GM18508 (cell line): ENCODE measurements around the gene CEMIP.

Source experiments
- ATAC-seq: cut with Tn5 transposase; IDR thresholded peaks from one replicate; pipeline ENCODE4 v1.9.1; 2021; ENCODE audit warnings: moderate number of reproducible peaks; ENCODE audit not compliant: insufficient read depth, unreplicated experiment

Gene CEMIP

DNA sequence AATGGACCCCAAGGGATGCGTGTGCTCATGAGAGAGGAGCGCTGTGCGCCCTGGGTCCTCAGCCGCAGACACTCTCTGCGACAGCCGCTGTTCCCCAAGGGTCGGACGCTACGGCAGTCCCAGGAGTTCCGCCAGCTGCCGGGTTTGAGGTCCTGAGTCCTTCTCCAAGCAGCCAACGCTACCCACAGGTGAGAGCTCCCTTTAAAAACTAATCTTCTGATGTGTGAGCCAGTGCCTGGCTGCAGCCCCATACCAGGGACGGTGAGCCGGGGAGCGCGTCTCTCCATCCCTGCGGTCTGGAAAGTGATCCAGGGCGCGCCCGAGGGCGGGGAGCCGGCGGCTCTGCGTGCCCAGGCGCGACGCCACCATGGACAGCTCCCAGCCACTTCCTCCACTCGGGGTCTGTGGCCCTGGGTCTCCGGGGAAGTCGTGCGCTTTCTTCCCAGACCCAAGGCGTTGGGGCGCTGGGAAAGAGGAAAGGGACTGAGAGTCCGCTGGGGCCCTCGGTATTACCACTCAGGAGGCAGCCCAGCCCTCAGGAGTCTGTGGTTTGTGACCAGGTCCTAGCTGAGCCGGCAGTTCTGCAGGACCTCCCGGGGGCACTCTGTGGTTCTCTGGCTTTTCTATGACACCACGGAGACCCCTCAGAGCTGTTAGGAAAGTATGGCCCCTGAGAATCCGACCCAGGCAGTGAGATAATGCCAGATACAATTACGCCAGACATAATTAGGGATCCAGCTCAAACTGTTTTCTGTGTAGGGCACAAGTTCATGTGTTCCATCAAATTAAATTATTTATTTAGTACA, 1.4 kb downstream of the CEMIP start:
- ATAC-seq, result no peak

- no peak for ATAC-seq
Measured at GRCh38 chr15:80783260-80783659, 4.1 kb downstream of the CEMIP start.

GRCh38 chr15:80785335-80785734, 6.2 kb downstream of the CEMIP start:
- no peak for ATAC-seq

DNA sequence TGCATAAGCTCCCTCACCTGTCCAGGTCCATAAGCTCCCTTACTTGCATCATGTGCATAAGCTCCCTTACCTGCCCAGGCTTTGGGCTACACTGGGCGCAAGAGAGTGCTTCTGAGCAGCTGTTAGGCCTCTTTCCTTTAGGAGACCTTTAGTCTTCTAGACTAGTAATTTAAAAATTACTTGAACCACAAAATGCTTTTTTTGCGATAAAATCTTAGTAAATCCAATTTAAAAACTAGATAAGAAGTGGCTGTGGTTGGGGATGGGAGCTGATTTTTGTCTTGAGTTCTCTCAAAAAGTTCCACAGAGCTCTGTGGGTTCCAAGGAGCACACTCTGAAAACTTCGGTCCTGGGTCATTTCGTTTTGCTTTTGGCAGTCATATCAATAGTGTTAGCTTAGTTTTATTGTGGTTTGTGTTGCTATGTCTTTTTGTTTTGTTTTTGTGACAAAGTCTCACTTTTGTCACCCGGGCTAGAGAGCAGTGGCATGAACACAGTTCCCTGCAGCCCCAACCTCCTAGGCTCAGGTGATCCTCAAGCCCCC, 6.7 kb downstream of the CEMIP start:
- ATAC-seq, result no peak

DNA sequence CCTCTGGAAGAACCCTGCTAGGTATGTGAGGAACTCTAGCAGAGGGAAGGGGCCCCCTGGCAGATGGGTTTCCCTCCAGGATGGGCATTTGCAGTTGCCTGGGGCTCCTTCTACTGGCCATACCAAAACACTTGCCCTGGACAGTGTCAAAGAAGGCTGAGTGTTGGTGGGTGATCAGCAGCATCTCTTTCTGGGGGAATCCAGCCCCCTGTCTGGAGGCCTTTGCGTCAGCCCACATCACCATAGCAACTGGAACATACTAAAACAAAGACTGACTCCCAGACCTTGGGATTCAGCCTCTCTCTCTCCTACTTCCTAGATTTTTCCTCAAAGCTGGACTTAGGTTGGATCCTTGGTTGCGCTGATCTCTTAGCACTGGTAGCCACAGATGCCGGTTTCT, 8.1 kb downstream of the CEMIP start:
- no peak for ATAC-seq

DNA sequence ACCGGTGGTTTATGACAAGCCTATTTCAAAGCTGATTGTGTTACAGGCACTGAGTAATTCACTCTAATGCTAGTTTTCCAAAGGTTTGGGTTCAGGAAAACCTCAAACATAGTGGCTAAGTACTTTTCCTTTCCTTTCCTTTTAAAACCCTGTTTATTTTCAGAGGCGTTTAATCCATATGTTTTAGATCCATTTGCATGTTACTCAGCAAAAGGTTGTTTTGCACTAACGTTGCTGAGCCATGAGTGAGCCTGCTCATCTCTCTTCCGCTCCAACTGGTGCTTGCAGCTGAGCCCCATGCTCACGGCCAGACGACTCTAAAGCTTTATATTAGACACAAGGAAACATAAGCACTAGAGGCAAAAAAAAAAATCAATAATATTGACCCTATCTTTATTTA, 9.4 kb downstream of the CEMIP start:
- no peak for ATAC-seq

DNA sequence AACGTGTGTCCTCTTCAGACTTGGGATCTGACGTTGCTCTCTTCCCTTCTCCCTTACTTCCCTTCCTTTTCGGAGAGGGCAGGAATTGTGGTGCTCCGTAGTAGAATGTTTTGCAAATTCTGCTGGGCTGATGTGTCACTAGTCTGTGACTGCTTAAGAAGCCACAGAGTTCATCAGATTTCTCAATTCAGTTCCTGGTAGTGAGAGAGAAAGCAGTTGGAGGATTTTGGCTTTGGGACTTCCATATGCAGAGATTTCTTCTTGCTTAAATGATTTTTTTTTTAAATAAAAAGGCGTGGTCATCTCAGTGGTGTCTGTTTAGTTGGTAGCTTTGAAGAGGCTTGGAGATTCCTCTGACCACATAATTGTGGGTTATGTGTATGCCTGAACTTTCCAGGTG, 10.1 kb downstream of the CEMIP start:
- ATAC-seq, result no peak

DNA sequence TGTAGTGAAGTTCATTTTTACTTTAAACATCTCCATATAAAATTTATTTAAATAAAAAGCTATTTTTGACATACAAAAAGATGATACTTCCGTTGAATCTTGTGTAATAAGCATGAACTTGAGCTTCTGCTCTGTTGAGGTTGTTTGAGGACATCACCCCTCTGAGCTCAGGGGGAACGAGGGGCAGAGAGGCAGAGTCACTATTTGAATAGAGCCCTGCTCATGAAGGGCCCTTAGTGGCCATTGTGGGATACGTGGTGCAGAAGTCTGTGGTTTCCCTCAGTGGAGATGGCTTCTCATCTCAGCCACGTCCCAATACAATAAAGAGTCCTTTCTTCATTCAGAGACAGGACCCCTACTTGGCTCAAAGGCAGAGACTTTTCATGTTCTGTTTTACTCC, 10.6 kb downstream of the CEMIP start:
- no peak for ATAC-seq

- no peak for ATAC-seq
Measured at GRCh38 chr15:80790236-80790635, 11.1 kb downstream of the CEMIP start.

- no peak for ATAC-seq
Measured at GRCh38 chr15:80791004-80791403, 11.8 kb downstream of the CEMIP start.

DNA sequence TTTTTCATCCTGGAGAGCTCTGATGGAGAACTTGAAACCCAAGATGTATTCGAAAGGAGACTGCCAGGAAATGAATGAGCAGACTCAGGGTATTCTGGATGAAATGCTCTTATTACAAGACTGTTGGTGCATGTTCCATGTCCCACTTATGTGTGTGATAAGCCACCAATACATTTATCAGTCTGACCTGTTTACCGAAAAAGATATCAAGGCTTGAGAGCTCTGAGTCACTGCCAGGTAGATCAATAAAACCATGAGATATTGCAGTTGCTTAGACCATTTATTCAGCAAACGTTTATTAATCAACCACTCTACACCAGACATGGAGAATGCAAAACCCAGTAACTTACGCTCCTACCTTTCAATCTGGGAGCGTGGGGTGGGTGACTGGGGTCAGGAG, 17.2 kb downstream of the CEMIP start:
- ATAC-seq, result no peak

GRCh38 chr15:80798911-80799310, 19.7 kb downstream of the CEMIP start:
- ATAC-seq, result no peak

- no peak for ATAC-seq
Measured at GRCh38 chr15:80800067-80800466, 20.9 kb downstream of the CEMIP start.

DNA sequence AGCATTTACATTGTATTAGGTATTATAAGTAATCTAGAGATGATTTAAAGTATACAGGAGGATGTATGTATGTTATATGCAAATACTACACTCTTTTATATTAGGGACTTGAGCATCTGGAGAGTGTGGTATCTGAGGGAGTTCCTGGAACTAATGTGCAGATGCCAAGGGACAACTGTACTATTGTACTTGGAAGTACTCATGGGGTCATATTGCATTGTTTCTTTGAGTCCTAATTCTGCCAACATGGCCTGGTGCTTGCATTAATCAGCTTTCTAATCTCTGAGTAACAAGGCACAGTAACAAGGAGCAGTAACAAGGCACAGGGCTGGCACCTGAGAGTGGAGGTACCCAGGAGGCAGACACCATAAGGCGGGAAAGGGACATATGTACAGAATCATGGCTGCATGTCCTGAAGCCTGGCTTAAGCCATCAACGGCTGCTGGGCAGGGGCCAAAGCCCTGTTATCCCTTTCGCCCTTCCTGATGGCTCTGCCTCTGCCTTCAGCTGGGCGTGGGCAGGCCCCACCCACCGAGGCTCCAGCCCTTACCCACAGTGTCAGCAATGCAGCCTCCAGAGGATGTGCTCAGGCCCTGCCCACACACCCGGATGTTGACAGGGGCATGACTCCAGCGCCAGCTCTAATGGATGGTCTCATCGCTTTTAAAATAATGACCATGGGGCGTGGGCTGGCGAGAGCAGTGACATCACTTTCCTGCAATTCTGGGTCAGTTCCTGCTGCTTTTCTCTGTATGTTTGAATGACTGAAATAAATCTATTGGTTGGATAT, 22.9 kb downstream of the CEMIP start:
- ATAC-seq, result no peak

DNA sequence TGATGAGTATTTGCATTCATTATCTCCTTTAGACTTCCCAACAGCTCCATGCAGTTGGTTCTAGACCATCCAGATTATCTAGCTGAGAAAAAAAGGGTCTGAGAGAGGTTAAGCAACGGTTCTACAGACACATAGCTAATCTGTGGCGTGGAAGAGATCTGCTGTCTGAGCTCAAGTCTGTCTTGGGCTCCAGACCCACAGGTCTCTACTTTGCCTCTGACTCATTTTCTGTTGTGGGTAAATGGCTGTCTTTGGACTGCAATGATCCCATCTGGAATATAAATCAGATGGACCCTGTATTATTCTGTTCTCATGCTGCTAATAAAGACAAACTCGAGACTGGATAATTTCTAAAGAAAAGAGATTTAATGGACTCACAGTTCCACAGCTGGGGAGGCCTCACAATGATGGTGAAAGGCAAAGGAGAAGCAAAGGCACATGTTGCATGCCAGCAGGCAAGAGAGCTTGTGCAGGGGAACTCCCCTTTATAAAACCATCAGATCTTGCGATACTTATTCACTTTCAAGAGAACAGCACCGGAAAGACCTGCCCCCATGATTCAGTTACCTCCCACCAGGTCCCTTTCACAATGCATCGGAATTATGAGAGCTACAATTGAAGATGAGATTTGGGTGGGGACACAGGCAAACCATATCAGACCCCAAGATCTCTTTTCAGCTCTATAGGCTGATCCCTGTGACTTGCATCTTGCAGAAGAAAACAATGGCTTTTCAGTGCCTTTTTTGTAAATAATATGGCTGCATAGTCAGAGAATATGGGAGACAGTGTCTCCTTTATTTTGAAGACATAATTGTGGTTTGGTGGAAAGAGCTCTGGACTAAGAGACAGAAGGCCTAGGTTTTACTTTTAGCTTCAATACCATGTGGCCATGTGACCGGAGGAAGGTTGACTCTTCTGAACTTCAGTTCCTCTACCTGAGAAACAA, 24.7 kb downstream of the CEMIP start:
- no peak for ATAC-seq

GRCh38 chr15:80804970-80805495, 25.9 kb downstream of the CEMIP start:
- no peak for ATAC-seq

DNA sequence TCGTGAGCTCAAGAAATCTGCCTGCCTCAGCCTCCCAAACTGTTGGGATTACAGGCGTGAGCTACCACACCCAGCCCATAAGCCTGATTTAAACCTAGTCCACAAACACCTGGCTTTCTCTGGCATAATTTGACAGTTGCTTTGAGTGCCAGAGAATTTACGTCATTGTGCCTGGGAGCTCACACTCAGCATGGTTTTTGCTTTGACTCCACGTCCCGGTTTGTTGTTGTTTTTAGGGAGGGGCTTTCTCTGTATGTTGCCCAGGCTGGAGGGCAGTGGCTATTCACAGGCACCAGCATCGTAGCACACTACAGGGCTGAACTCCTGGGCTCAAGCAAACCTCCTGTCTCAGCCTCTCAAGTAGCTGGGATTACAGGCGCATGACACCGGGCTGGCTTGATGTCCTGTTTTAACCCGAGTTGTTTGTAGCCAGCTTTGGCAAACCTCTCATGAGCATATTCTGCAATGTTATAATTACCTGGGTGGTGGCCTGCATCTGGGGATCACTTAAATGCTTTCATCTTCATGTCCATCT, 32.7 kb downstream of the CEMIP start:
- ATAC-seq, result no peak

- no peak for ATAC-seq
Measured at GRCh38 chr15:80815106-80815505, 35.9 kb downstream of the CEMIP start.

GRCh38 chr15:80816049-80816653, 37.0 kb downstream of the CEMIP start:
- ATAC-seq, result no peak
